Gastrocnemius medialis (tissue), 4 donors: ENCODE results near the gene ZRANB2.

Experiments
- POLR2A ChIP-seq, 2 donors: fragments of 450-650 bp; IDR thresholded peaks; one replicate each; pipeline ENCODE4 v1.6.1; 2017; ENCODE audit warnings: antibody characterized with exemption in 2 of 2, mild to moderate bottlenecking in 2 of 2, moderate library complexity in 2 of 2
- TF ChIP-seq, protein P1 (sequence below), 5 experiments: fragments of 450-650 bp in 3 of 5; fragments of 200-600 bp in 2 of 5; sonication (generic) in 2 of 5; IDR thresholded peaks in 4 of 5; conservative IDR thresholded peaks in 1 of 5; 1 replicate in 4 of 5; 2 replicates in 1 of 5; pipeline ENCODE4 v1.5.1; 2016 to 2019; ENCODE audit warnings: antibody characterized with exemption in 5 of 5, mild to moderate bottlenecking in 3 of 5, moderate library complexity in 3 of 5

DNA sequence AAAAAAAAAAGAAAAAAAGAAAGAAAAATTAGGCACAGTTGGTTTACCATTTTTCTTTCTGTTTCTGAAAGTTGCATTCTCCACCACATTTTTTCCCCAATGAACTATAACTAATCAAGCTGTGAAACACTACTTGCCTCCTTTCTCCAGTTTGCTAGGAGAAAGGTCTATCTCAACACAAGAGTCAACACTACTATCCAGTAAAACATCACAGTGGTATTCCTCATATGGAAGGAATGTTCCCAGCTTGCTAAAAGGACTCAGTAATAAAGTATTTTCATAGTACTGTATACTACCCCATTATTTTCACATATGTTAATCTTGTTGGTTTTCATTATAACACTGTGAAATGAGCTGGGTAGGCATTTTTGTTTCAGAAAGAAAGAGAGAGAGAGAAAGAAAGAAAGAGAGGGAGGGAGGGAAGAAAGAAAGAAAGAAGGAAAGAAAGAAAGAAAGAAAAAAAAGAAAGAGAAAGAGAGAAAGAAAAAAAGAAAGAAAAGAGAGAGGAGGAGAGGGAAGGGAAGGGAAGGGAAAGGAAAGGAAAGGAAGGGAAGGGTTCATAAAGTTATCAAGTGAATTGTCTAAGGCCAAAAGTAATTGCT is 41.1 kb downstream of the ZRANB2 start:
- TF ChIP-seq, protein P1, sequence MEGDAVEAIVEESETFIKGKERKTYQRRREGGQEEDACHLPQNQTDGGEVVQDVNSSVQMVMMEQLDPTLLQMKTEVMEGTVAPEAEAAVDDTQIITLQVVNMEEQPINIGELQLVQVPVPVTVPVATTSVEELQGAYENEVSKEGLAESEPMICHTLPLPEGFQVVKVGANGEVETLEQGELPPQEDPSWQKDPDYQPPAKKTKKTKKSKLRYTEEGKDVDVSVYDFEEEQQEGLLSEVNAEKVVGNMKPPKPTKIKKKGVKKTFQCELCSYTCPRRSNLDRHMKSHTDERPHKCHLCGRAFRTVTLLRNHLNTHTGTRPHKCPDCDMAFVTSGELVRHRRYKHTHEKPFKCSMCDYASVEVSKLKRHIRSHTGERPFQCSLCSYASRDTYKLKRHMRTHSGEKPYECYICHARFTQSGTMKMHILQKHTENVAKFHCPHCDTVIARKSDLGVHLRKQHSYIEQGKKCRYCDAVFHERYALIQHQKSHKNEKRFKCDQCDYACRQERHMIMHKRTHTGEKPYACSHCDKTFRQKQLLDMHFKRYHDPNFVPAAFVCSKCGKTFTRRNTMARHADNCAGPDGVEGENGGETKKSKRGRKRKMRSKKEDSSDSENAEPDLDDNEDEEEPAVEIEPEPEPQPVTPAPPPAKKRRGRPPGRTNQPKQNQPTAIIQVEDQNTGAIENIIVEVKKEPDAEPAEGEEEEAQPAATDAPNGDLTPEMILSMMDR (IDR thresholded peaks at IDR 0.05 in 4 of 5, conservative IDR thresholded peaks at IDR 0.05 in 1 of 5): no peak
- no peak for TF ChIP-seq POLR2A (IDR thresholded peaks at IDR 0.05)
